HG02610 (cell line): Measurements from ENCODE around the gene ABCC10.
A peak's percentile ranks its signal among the peaks of the same experiment; 100 is the strongest.
"Not testable (repeated sequence)": the region's sequence is repeated elsewhere in the genome, so short reads cannot be mapped to it uniquely, and the experiment has no call there.

Experiments used
- ATAC-seq: cut with Tn5 transposase; IDR thresholded peaks from one replicate; pipeline ENCODE4 v1.9.1; 2021; ENCODE audit warnings: mild to moderate bottlenecking, moderate library complexity; ENCODE audit not compliant: unreplicated experiment

The ABCC10 gene

DNA sequence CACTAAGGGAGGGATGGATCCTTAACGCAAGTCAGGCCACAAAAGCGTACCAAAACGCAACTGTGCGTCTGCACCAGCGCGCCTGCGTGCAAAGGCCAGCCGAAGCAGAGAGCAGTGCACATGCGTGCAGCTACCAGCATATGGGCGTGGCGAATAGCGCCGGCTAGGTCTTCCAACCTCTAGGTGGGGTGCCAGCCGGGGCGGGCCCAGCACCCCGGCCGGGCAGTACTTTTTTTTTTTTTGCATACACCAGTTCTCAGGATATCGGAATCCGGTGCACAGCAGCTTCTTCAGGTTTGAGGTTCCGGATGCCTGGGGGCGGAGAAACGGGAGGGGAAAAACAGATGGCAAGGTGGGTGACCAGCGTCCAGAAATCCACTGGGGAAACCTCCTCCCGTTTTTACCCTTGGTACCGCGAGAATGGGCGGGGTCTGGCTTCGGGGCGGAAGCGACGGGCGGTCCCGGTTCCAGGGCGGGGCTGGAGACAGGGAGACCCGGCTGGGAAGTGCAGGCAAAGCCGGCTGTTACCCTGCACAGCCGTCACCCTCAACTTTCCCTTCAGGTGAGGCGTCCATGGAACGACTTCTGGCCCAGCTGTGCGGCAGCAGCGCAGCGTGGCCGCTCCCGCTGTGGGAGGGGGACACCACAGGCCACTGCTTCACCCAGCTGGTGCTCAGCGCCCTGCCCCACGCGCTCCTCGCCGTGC lies at the start of gene ABCC10:
ABCC10 (plus strand) TSS at position 136 of the 706 bp plus-strand sequence; CDS start at position 574, 438 bp downstream.
- peak; percentile 91 for ATAC-seq

DNA sequence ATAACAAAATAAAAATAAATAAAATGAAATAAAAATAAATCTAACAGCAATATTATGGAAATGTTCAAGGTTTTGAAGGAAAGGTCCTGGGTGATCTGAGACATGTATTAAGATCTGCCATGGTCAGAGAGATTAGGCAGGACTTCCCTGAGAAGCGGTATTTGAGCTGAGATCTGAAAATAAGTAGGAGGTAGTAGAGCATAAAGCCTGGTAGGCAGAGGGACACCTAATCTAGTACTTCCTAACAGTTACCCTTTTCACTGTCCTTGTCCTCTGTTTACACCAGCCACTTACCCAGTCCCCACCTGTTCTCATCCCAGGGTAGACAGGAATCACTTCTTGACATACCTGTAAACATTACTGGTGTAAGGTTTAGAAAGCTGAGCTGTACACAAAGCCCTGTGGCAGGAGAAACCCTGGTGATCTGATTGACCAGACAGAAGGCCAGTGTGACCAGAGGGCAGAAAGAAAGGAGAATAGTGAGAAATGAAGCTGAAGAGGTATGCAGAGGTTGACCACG lies 49.6 kb upstream of the ABCC10 start:
- no peak for ATAC-seq

GRCh38 chr6:43378631-43379030 lies 48.7 kb upstream of the ABCC10 start:
- no peak for ATAC-seq

GRCh38 chr6:43380858-43381257 lies 46.5 kb upstream of the ABCC10 start:
- not testable (repeated sequence) for ATAC-seq

- ATAC-seq: no peak
Measured at GRCh38 chr6:43383021-43383667, 44.2 kb upstream of the ABCC10 start.

- no peak for ATAC-seq
Measured at GRCh38 chr6:43386492-43386891, 40.8 kb upstream of the ABCC10 start.

- no peak for ATAC-seq
Measured at GRCh38 chr6:43389730-43390295, 37.5 kb upstream of the ABCC10 start.

DNA sequence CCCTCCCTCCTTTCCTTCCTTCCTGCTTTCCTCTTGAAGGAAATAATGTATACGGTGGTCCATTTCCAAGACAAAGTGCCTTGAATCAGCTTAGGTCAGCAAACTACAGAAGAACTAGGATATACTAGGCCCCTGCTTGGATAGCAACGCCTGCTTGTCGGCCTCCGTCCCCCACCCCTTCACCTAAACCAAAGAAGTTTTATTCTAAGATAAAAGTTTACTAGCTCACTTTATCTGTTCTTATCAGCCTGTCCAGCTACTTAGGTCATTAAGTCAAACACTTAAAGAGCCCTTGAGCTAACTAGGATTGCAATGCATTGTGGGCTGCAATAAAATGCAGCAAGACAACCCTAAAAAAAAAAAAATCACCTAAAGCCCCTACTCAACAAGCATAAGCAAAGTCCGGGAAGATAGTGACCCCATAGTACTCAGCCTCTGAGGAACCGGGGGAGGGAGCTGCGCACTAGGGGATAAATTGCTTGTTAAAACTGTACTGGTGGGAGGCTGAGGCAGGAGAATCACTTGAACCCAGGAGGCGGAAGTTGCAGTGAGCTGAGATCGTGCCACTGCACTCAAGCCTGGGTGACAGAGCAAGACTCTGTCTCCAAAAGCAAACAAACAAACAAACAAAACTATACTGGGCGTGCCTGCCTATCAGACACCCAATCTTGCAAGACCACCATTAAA lies 36.4 kb upstream of the ABCC10 start:
- not testable (repeated sequence) for ATAC-seq

DNA sequence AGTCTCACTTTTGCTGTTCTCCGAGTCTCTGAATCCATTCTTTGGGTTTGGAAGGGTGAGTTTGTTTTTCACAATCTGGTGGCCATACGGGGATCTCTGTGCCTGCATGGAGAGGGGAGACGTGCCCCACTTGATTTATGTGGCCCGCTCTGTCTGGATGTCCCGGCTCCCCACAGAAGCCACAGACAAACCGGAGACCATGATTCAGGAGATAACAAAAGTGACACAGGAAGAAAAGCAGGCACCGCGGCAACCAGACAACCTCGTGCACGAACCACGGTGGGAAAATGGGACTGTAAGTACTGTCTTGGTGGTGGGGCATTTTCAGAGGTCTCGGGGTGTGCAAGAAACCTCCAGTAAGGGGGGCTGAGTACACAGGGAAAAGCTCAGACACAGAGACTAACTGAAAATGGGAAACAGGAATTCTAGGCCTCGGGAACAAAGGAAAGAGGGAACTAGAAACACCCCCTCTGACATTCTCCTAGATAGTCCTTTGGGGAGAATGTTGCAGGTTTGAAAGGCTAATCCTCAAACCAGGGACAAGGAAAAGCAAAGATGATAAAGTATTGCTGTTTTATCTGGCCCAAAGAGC lies 35.8 kb upstream of the ABCC10 start:
- no peak for ATAC-seq

DNA sequence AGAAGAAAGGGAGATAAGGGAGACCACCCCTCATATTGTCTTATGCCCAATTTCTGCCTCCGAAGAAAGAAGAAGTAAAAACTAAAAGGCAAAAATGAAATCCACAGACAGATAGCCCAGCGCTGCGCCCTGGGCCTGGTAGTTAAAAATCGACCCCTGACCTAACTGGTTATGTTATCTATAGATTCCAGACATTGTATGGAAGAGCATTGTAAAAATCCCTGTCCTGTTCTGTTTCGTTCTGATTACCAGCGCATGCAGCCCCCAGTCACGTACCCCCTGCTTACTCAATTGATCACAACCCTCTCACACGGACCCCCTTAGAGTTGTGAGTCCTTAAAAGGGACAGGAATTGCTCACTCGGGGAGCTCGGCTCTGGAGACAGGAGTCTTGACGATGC lies 34.2 kb upstream of the ABCC10 start:
- not testable (repeated sequence) for ATAC-seq

GRCh38 chr6:43393602-43394001 lies 33.7 kb upstream of the ABCC10 start:
- ATAC-seq: no peak

GRCh38 chr6:43394982-43395381 lies 32.4 kb upstream of the ABCC10 start:
- no peak for ATAC-seq

- no peak for ATAC-seq
Measured at GRCh38 chr6:43395776-43396175, 31.6 kb upstream of the ABCC10 start.

DNA sequence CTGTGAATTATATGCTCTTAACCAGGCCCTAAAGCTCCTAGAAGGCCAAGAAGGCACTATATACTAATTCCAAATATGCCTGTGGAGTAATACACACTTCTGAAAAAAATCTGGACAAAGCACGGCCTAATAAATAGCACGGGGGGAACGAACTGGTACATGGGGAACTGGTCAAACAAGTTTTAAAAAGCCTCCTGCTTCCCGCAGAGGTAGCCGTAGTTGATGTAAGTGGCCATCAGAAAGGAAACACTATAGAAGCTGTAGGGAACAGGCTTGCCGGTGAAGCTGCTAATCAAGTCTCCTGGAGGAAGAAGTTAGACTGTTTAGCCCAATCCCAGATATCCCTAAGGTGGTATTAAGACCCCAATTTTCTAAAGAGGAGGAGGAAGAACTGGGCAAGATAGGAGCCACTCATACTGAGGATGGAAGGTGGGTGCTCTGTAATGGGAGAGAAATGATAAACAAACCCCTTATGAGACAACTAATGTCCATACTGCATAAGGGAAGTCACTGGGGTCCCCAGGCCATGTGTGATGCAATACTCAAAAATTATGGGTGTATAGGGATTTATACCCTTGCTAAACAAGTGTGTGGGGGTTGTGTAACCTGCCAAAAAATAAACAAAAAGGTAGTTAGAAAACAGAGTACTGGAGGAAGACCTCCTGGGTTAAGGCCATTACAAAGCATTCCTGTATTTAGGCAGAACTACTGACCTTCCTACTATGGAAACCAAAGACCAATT lies 30.8 kb upstream of the ABCC10 start:
- no peak for ATAC-seq

DNA sequence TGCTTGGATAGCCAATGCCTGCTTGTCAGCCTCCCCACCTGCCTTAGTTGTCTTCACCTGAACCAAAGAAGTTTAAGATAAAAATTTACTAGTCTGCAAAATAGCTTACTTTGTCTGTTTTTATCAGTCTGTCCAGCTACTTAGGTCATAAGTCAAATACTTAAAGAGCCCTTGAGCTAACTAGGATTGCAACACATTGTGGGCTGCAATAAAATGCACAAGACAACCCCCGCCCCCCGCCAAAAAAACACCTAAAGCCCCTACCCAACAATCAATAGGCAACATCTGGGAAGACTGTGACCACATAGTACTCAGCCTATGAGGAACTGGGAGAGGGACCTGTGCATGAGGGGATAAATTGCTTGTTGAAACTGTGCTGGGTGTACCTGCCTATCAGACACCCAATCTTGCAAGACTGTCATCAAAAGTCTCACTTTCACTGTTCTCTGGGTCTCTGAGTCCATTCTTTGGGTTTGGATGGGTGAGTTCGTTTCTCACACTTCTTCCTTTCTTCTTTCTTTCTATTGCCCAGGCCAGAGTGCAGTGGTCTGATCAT lies 27.3 kb upstream of the ABCC10 start:
- no peak for ATAC-seq

GRCh38 chr6:43401730-43402129 lies 25.6 kb upstream of the ABCC10 start:
- no peak for ATAC-seq

- no peak for ATAC-seq
Measured at GRCh38 chr6:43402820-43403219, 24.5 kb upstream of the ABCC10 start.

DNA sequence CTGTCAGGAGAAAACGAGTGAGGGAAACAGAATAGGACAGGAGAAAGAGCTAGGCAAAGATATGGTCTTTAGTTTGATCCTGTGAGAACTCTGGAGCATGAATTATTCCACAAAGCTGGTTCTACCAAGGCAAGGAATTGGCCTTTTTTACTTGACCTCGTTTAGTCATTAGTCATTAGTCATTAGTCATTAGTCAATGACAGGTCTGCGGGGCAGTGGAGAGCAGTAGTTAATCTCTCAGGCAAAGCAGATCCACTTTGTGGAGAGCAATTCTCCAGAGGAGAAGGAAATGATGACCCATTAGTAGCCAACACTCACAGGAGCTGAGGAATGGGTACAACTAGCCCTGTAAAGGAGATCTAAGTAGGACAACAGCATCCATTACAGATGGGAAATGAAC lies 22.0 kb upstream of the ABCC10 start:
- no peak for ATAC-seq

GRCh38 chr6:43407296-43407695 lies 20.0 kb upstream of the ABCC10 start:
- no peak for ATAC-seq

GRCh38 chr6:43408259-43408658 lies 19.1 kb upstream of the ABCC10 start:
- ATAC-seq: no peak
